H1 (cell line): ENCODE results near the gene FLNA. TPM values are rescaled to one million over a fixed set of nuclear protein-coding genes. Genes with fewer than 3 reads are reported as not detected.

Experiments used
- CTCF ChIA-PET: fragments of 300-600 bp; sonication (Branson Sonifier 250); formaldehyde crosslinking; loops from one replicate; lab custom pipeline; 2021; ENCODE audit not compliant: partially characterized antibody; lab: Charles Lee
- POLR2A ChIA-PET: fragments of 300-600 bp; sonication (Branson Sonifier 250); formaldehyde crosslinking; loops from one replicate; lab custom pipeline; 2021; ENCODE audit warnings: inconsistent platforms; ENCODE audit not compliant: partially characterized antibody; lab: Charles Lee
- DNase-seq, 2 experiments: peaks; one replicate each; pipeline versions ENCODE4 v3.0.0 to v3.0.0-alpha.2; 2010 to 2022; ENCODE audit warnings: low spot score in 2 of 2, low read depth in 1 of 2, mixed read lengths in 1 of 2
- FAIRE-seq: peaks from 2 replicates; lab custom pipeline; 2011; peaks lifted over from hg19 to GRCh38; lab: Jason Lieb, UNC
- H2AFZ ChIP-seq: 2 replicates; pipeline ENCODE4 v1.8.1; 2012; ENCODE audit warnings: low read length, inconsistent platforms
- H2AK5ac ChIP-seq: 2 replicates; pipeline ENCODE4 v1.6.1; 2013; ENCODE audit warnings: low read depth, low read length
- H2BK120ac ChIP-seq: replicated peaks from 2 replicates; pipeline ENCODE3; 2013; ENCODE audit warnings: low read depth, low read length, inconsistent platforms
- H2BK12ac ChIP-seq: 2 replicates; pipeline ENCODE4 v1.6.1; 2013; ENCODE audit warnings: low read depth, low read length
- H2BK15ac ChIP-seq: 2 replicates; pipeline ENCODE4 v1.6.1; 2013; ENCODE audit warnings: low read length
- H2BK20ac ChIP-seq: 2 replicates; pipeline ENCODE4 v1.6.1; 2013; ENCODE audit warnings: low read length
- H2BK5ac ChIP-seq: 2 replicates; pipeline ENCODE4 v1.6.1; 2013; ENCODE audit warnings: low read depth, low read length
- H3K14ac ChIP-seq: 2 replicates; pipeline ENCODE4 v1.6.1; 2013; ENCODE audit warnings: inconsistent platforms; ENCODE audit not compliant: insufficient read length
- H3K18ac ChIP-seq: 2 replicates; pipeline ENCODE4 v1.6.1; 2013; ENCODE audit warnings: low read length; ENCODE audit errors: extremely low read depth
- H3K23ac ChIP-seq: 2 replicates; pipeline ENCODE4 v1.6.1; 2013; ENCODE audit warnings: inconsistent platforms; ENCODE audit not compliant: insufficient read length
- H3K23me2 ChIP-seq: 2 replicates; pipeline ENCODE4 v1.6.1; 2013; ENCODE audit warnings: low read depth, low read length
- H3K27ac ChIP-seq: 2 replicates; pipeline ENCODE4 v1.6.1; 2011; ENCODE audit warnings: low read depth, low read length, inconsistent platforms
- H3K27me3 ChIP-seq, 4 experiments: replicated peaks in 1 of 4; 1 replicate in 1 of 4; 2 replicates in 3 of 4; pipeline versions ENCODE4 v1.6.1 to v1.8.1; 2011 to 2013; ENCODE audit warnings: low read length in 3 of 4, mild to moderate bottlenecking in 3 of 4, inconsistent platforms in 2 of 4, mixed read lengths in 2 of 4, moderate library complexity in 1 of 4; ENCODE audit not compliant: control insufficient read depth in 3 of 4, insufficient read depth in 3 of 4; ENCODE audit errors: extremely low read depth in 1 of 4
- H3K36me3 ChIP-seq, 4 experiments: 2 replicates each; pipeline versions ENCODE4 v1.6.1 to v1.8.1; 2011 to 2013; ENCODE audit warnings: mild to moderate bottlenecking in 4 of 4, low read length in 3 of 4, moderate library complexity in 2 of 4, control low read depth in 1 of 4, inconsistent platforms in 1 of 4; ENCODE audit not compliant: insufficient read depth in 4 of 4, control insufficient read depth in 2 of 4
- H3K4ac ChIP-seq: replicated peaks from 2 replicates; pipeline ENCODE3; 2013; ENCODE audit warnings: low read length, low read depth, mixed read lengths, inconsistent platforms; ENCODE audit not compliant: insufficient read length
- H3K4me1 ChIP-seq, 4 experiments: replicated peaks in 1 of 4; 1 replicate in 1 of 4; 2 replicates in 3 of 4; pipeline versions ENCODE4 v1.6.1 to v1.8.1; 2011 to 2013; ENCODE audit warnings: low read length in 3 of 4, inconsistent platforms in 2 of 4, mixed read lengths in 1 of 4; ENCODE audit not compliant: insufficient read depth in 4 of 4, control insufficient read depth in 3 of 4
- H3K4me2 ChIP-seq, 2 experiments: 2 replicates each; pipeline versions ENCODE4 v1.6.1 to v1.8.1; 2011 to 2013; ENCODE audit warnings: low read depth in 2 of 2, low read length in 2 of 2, control low read depth in 1 of 2, inconsistent platforms in 1 of 2, mild to moderate bottlenecking in 1 of 2; ENCODE audit not compliant: insufficient read depth in 1 of 2
- H3K4me3 ChIP-seq, 4 experiments: fragments of 200-600, 300-600 bp in 1 of 4; sonication (generic), shearing (Covaris generic), sonication (Bioruptor Twin) in 1 of 4; 2 replicates each; pipeline versions ENCODE4 v1.5.1 to v1.8.1; 2011 to 2016; ENCODE audit warnings: low read length in 4 of 4, low read depth in 3 of 4, control low read depth in 2 of 4, inconsistent platforms in 2 of 4, mild to moderate bottlenecking in 2 of 4, mixed read lengths in 1 of 4, moderate library complexity in 1 of 4; ENCODE audit not compliant: insufficient read depth in 2 of 4; ENCODE audit errors: extremely low read depth in 1 of 4
- H3K56ac ChIP-seq: replicated peaks from 2 replicates; pipeline ENCODE3; 2013; ENCODE audit warnings: low read depth, mild to moderate bottlenecking, mixed read lengths, low read length, inconsistent platforms; ENCODE audit not compliant: insufficient read length
- H3K79me1 ChIP-seq: 2 replicates; pipeline ENCODE4 v1.6.1; 2013; ENCODE audit warnings: low read depth, low read length, control low read depth
- H3K79me2 ChIP-seq, 2 experiments: 2 replicates each; pipeline versions ENCODE4 v1.6.1 to v1.8.1; 2012 to 2013; ENCODE audit warnings: low read length in 2 of 2, mild to moderate bottlenecking in 2 of 2, inconsistent platforms in 1 of 2; ENCODE audit not compliant: insufficient read depth in 2 of 2, control insufficient read depth in 1 of 2
- H3K9ac ChIP-seq, 4 experiments: replicated peaks in 1 of 4; 1 replicate in 1 of 4; 2 replicates in 3 of 4; pipeline versions ENCODE4 v1.6.1 to v1.8.1; 2011 to 2013; ENCODE audit warnings: low read depth in 3 of 4, low read length in 3 of 4, control low read depth in 2 of 4, mild to moderate bottlenecking in 2 of 4, moderate library complexity in 2 of 4, inconsistent platforms in 1 of 4; ENCODE audit errors: extremely low read depth in 1 of 4
- H3K9me3 ChIP-seq, 2 experiments: 2 replicates each; pipeline versions ENCODE4 v1.6.1 to v1.8.1; 2012 to 2013; ENCODE audit warnings: mild to moderate bottlenecking in 2 of 2, moderate library complexity in 2 of 2, control low read depth in 1 of 2, inconsistent platforms in 1 of 2, low read depth in 1 of 2, low read length in 1 of 2, mixed read lengths in 1 of 2; ENCODE audit not compliant: insufficient read depth in 2 of 2
- H4K20me1 ChIP-seq, 2 experiments: replicated peaks in 1 of 2; 2 replicates each; pipeline versions ENCODE3 to v1.8.1; 2011 to 2013; ENCODE audit warnings: inconsistent platforms in 2 of 2, low read length in 2 of 2, mild to moderate bottlenecking in 1 of 2; ENCODE audit not compliant: insufficient read depth in 2 of 2, control insufficient read depth in 1 of 2
- H4K5ac ChIP-seq: 2 replicates; pipeline ENCODE4 v1.6.1; 2013; ENCODE audit warnings: low read length, low read depth, mixed read lengths, inconsistent platforms; ENCODE audit not compliant: insufficient read length
- H4K8ac ChIP-seq: 2 replicates; pipeline ENCODE4 v1.8.0; 2013; ENCODE audit warnings: mild to moderate bottlenecking, moderate library complexity, low read length, inconsistent platforms; ENCODE audit not compliant: insufficient read depth; ENCODE audit errors: extremely low read depth
- H4K91ac ChIP-seq: replicated peaks from 2 replicates; pipeline ENCODE3; 2013; ENCODE audit warnings: low read length, mixed read lengths, inconsistent platforms; ENCODE audit not compliant: insufficient read length
- CTCF ChIP-seq, 3 experiments: IDR thresholded peaks; 1 replicate in 2 of 3; 2 replicates in 1 of 3; pipeline versions ENCODE4 v1.5.1 to v1.6.1; 2011; ENCODE audit warnings: low read length in 3 of 3, mild to moderate bottlenecking in 3 of 3, inconsistent platforms in 2 of 3, low read depth in 1 of 3, moderate library complexity in 1 of 3; ENCODE audit not compliant: insufficient read depth in 1 of 3; ENCODE audit errors: control extremely low read depth in 1 of 3
- GABPA ChIP-seq: IDR thresholded peaks from 2 replicates; pipeline ENCODE4 v1.6.1; 2011; ENCODE audit warnings: mild to moderate bottlenecking, low read length, moderate library complexity, borderline replicate concordance; ENCODE audit not compliant: insufficient read depth
- YY1 ChIP-seq: IDR thresholded peaks from 2 replicates; pipeline ENCODE4 v1.6.1; 2011; ENCODE audit warnings: low read depth, mild to moderate bottlenecking, low read length
- WGBS, 2 experiments: shearing (Covaris generic) in 1 of 2; methylation state at CpG; one replicate each; pipeline versions ENCODE4 v1.1.6 to v1.1.7; 2013 to 2015; ENCODE audit warnings: low lambda C conversion rate in 2 of 2, mixed read lengths in 2 of 2, inconsistent platforms in 1 of 2, low coverage in 1 of 2, missing lambda C conversion rate in 1 of 2; ENCODE audit not compliant: insufficient replicate concordance in 2 of 2, insufficient coverage in 1 of 2, insufficient read length in 1 of 2; ENCODE audit errors: extremely low coverage in 1 of 2, missing lambda C conversion rate in 1 of 2; 5-methylcytosine and 5-hydroxymethylcytosine counted together
- polyA plus RNA-seq, 7 experiments: library from polyadenylated mRNA; depleted of rRNA in 3 of 7; stranded (reverse) in 5 of 7; unstranded in 2 of 7; fragments of >200 nt in 5 of 7; fragments of 200-250 nt in 2 of 7; gene quantifications; 1 replicate in 5 of 7; 2 replicates in 1 of 7; 4 replicates in 1 of 7; pipeline versions ENCODE4 v1.2.1 to v1.2.3, GENCODE V29; 2011 to 2013; ENCODE audit warnings: missing spikeins in 2 of 7, mixed read lengths in 2 of 7
- total RNA-seq: library from RNA; stranded (reverse); fragmentation: NEBNext Ultra II Directional; extraction: Animal tissue kit (Norgen Biotek cat#: 25700); gene quantifications from 2 replicates; pipeline ENCODE4 v1.2.1, GENCODE V29; 2021

Gene FLNA
- total and polyA plus RNA-seq, 2 of the 8 experiments (the other 6 are each of a cell fraction or from before 2014, with no cell fraction given): 315 to 925 TPM

GRCh38 chrX:154371789-154372300, 2.6 kb downstream of the FLNA start:
- WGBS, 2 experiments: 6% methylated on average over 13 of the region's 43 CpGs; no CpG with 5 or more reads in 1 of the 2 experiments
- CTCF ChIA-PET: interaction anchor here (0.5 kb wide), 1 partner anchor 26 kb away, joined by 3 read pairs; the partner anchor contains the start of gene RPL10

More at GRCh38 chrX:154371789-154372300, 2.6 kb downstream of the FLNA start:
- Histone ChIP-seq H3K9me3 (no peaks in the 10 kb centered on the region), H2BK15ac (no peak overlapping the region), H3K4me1 (peaks cover 0 to 18% (median 11%) of the 10 kb centered on the region in 4 experiments; a peak in 6 of 7 replicates), H4K20me1 (peaks cover 6 to 14% of the 10 kb centered on the region in 2 experiments), H3K23ac (no peak overlapping the region)
- no peak for TF ChIP-seq GABPA
- TF ChIP-seq CTCF (IDR thresholded peaks at IDR 0.05; ENCODE audit: control extremely low read depth in 1 of 3, insufficient read depth in 1 of 3, low read depth in 1 of 3, low read length in 3 of 3): no peak
- TF ChIP-seq YY1: no peak
- TF ChIP-seq, all 59 proteins: peak for 0
- Histone ChIP-seq H2BK20ac (no peak overlapping the region), H3K56ac (no peak overlapping the region), H2AFZ (no peak overlapping the region), H3K4me2 (peak overlapping the region; percentile 67 to 68), H3K79me1 (0 out of 2 replicates have a peak, but pooled peaks cover under 1% of the 10 kb centered on the region), H2BK5ac (no peak overlapping the region), H4K5ac (no peak overlapping the region), H2BK120ac (no peak overlapping the region), H3K27ac (no peak overlapping the region; the same call in 1 of the 2 replicates), H3K4ac (no peak overlapping the region), H3K27me3 (peaks cover 0 to 3% (median 0%) of the 10 kb centered on the region in 4 experiments; a peak in 2 of 7 replicates), H3K79me2 (peaks cover 8 to 40% of the 10 kb centered on the region in 2 experiments; a peak in 3 of 4 replicates), H4K8ac (no peak overlapping the region), H4K91ac (no peak overlapping the region), H3K14ac (no peak overlapping the region), H3K4me3 (peak overlapping the region; percentile 28 to 96 (median 39)), H3K18ac (no peak overlapping the region; the same call in 1 of the 2 replicates), H3K9ac (no peak overlapping the region; a peak in 2 of 7 replicates), H2BK12ac (0 out of 2 replicates have a peak overlapping the region, but pooled peaks have one; percentile 39), H2AK5ac (no peak overlapping the region), H3K36me3 (peaks cover 8 to 23% (median 14%) of the 10 kb centered on the region in 4 experiments), H3K23me2 (peaks cover 5% of the 10 kb centered on the region; the same call in 1 of the 2 replicates)
- DNase-seq: no peak
- no peak for FAIRE-seq
- POLR2A ChIA-PET: interaction anchor here (1.0 kb wide), 1 partner anchor 28 kb away, joined by 3 read pairs; no protein-coding TSS in a partner anchor
